ENCODE measurements around the gene LIPE. TPM values are rescaled to one million over a fixed set of nuclear protein-coding genes. Genes with fewer than 3 reads are reported as not detected.

Gene LIPE
- total RNA-seq, 1 donor from 2014 or later = 26.9 TPM

DNA sequence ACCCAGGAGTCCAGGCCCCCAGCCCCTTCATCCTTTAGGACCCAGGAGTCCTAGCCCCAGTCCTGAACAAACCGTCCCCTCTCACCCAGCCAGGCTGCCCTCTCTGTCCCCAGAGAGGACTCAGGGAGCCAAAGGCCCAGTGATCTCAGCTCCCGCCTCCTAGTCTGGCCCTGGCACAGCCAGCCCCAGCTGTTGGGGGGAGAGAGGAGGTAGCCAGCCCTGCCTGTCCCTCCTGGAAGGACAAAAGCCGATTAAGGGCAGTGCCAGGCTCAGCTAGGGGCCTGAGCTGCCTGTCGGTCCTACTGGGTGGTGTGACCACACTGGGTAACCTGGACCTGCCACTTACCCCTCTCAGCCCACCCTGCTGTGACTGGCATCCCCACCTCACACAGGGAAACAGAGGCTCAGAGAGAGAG lies 14.5 kb downstream of the LIPE start:
- intact Hi-C loops (cut with micrococcal nuclease) = no loop called here

DNA sequence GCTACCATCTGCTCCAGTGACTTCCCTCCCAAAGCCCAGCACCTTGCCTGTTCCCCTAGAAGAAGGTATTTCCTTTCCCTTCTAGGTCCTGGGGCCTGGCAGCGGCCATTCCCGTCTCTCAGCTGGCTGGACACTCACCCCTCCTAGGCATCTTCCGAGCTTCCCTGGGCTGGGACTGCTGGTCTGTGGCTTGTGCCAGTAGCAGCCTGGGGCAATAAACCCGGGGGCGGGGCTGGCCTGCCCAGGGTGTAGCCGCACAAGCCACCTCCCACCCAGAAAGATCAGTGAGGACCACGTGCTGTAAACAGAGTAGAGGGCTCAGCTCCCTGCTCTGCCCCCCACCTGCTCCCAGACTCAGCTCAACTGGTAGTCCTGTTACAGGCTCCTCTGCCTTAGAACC lies 15.0 kb downstream of the LIPE start:
- intact Hi-C loops (cut with micrococcal nuclease) = no loop called here

- intact Hi-C loops (cut with micrococcal nuclease) = no loop called here
Observed at GRCh38 chr19:42411581-42412178, 15.5 kb downstream of the LIPE start.

- intact Hi-C loops (cut with micrococcal nuclease) = no loop called here
Observed at GRCh38 chr19:42410371-42410770, 16.8 kb downstream of the LIPE start.

- intact Hi-C loops (cut with micrococcal nuclease) = no loop called here
Observed at GRCh38 chr19:42409477-42409876, 17.7 kb downstream of the LIPE start.

- intact Hi-C loops (cut with micrococcal nuclease) = no loop called here
Observed at GRCh38 chr19:42407816-42408175, 19.4 kb downstream of the LIPE start.

- intact Hi-C loops (cut with micrococcal nuclease) = no loop called here
Observed at GRCh38 chr19:42407085-42407815, 19.9 kb downstream of the LIPE start.

DNA sequence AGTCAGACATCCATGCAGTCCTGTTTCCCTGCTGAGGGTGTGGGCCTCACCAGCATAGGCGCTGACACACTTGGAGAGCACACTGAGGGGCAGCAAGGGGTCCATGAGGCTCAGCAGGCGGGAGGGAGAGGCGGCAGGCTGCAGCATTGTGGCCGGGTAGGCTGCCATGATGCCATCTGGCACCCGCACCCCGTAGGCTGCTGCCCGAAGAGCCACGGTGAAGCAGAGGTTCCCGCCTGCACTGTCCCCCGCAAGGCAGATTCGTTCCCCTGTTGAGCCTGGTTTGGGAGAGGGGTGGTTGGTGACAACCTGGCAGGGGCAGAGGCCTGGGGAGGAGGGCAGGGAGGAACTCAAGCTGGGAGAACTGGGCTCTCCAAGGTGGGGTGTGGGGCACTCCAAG lies 21.1 kb downstream of the LIPE start:
- intact Hi-C loops (cut with micrococcal nuclease) = no loop called here

DNA sequence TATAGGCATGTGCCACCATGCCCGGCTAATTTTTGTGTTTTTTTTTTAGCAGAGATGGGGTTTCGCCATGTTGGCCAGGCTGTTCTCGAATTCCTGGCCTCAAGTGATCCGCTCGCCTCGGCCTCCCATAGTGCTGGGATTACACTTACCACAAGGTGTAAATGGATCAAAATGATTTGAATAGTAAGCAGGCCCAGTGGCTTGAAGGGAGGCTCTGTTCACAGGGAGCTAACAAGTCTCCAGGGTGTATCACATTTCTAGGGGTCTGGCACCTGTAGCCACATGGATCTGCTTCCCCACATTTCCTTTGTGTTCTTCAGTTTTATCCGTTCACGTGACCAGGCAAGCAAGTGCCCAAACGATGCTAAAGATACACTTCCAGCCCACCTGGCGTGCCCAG lies 23.6 kb downstream of the LIPE start:
- intact Hi-C loops (cut with micrococcal nuclease) = no loop called here

GRCh38 chr19:42402376-42403116 lies 24.6 kb downstream of the LIPE start:
- intact Hi-C loops (cut with micrococcal nuclease) = loop anchor here (1.0 kb wide), 1 partner anchor 36 kb away; no protein-coding TSS in a partner anchor

GRCh38 chr19:42401365-42402303 lies 25.6 kb downstream of the LIPE start:
- intact Hi-C loops (cut with micrococcal nuclease) = loop anchor here (1.0 kb wide), 4 partner anchors 22 to 293 kb away; partner anchors contain the start of gene MEGF8

GRCh38 chr19:42400404-42400803 lies 26.8 kb downstream of the LIPE start:
- intact Hi-C loops (cut with micrococcal nuclease) = no loop called here

DNA sequence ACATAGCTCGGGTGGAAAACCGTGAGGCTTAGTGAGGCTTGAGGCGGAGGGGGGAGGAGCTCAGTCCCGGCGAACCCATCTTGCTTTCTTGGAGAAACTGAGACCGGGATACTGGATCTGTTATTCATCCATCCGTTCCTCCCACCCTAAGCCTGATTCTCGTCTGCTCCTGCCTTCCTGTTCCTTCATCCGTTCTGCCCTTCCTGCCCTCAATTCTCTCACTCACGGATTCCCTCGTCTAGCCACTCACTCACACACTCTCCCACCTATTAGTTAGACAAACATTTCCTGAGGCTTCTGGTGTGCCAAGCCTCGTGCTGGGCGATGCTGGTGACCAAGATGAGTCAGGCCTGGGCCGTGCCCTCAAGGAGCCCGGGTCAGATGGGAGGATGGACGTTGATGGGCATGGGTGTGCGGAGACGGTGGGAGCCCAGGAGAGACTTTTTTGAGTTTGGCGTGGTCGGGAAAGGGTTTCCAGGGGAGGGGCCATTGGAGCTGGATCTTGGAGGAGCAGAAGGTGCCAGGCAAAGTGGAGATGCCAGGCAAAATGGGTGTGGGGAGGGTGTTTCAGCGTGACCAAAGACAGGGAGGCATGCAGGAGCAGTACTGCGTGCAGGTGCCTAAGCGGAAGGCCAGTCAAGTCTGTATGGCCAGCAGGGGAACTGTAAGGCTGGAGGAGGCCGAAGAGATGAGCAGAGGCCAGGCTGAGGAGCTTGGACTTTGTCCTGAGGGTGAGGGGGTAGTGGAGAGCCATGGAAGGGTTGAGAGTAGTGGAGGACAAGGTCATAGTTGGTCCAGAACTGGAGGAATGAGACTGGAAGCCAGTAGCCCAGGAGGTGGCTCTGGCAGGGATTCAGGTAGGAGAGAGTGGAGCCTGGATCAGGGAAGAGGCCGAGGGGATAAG lies 29.7 kb downstream of the LIPE start:
- intact Hi-C loops (cut with micrococcal nuclease) = loop anchor here (1.0 to 5.0 kb wide), 9 partner anchors 10 to 323 kb away; partner anchors contain the start of genes MEGF8, PAFAH1B3, POU2F2 and PRR19

- intact Hi-C loops (cut with micrococcal nuclease) = loop anchor here (1.0 to 5.0 kb wide), 10 partner anchors 9 to 322 kb away; partner anchors contain the start of genes DEDD2, MEGF8, PAFAH1B3 and POU2F2
Observed at GRCh38 chr19:42396381-42397262, 30.6 kb downstream of the LIPE start.

- intact Hi-C loops (cut with micrococcal nuclease) = loop anchor here (5.0 kb wide), 1 partner anchor 262 kb away; the partner anchor contains the start of gene POU2F2
Observed at GRCh38 chr19:42394751-42395150, 32.4 kb downstream of the LIPE start.

GRCh38 chr19:42392165-42392564 lies 35.0 kb downstream of the LIPE start:
- intact Hi-C loops (cut with micrococcal nuclease) = no loop called here

DNA sequence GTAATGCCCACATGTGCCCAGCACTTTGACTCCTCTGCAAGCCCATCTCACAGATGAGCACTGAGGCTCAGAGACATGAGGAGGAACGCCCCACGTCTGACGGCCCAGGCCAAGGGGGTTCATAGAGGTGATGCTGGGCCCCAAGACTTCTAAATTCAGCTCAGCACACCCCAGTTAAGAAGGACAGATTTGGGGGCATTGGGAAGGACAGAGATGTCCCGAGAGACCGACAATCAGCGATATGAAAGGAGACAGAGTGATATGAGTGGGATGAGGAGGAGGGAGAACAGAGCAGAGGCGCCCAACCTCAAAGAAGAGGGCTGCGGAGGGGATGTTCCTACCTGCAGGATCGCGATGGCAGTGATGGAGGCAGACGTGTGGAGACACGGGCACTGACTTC lies 37.3 kb downstream of the LIPE start, which contains the start of gene CNFN:
TSS of gene CNFN (minus strand) at position 399 of the 400 bp plus-strand sequence. CDS start 1,260 bp downstream, outside the sequence.
- intact Hi-C loops (cut with micrococcal nuclease) = no loop called here

DNA sequence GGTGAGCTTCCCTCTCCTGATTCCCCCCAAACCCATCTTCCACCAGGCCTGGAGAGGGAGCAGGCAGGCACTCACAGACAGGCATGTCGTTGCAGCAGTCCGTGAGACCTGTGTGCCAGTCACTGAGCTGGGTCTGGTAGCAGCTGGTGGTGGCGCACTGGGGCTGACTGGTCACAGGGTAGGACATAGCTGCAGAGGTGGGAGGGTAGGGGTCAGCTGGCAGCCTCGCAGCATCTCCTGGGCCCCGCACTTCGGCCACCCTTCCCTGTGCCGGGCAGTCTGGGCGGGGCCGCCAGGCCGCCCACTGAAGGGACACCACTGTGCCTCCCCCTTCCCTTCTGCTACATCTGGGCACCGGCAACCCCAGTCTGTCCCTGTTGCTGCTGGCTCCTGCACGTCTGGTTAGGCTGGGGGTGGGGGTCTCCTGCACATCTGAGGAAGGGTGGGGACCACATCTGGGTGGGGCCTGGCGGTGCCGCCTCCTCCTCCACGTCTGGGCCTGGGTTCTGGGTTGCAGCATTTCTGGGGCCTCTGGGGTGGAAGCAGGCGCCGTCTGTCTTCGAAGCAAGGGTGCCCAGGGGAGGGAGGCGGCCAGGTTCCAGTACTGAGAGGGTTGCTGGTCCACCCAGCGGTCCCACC lies 38.2 kb downstream of the LIPE start:
- intact Hi-C loops (cut with micrococcal nuclease) = no loop called here

Measured in T-helper 1 cell treated with Interleukin-12 subunit alpha and Interleukin-12 subunit beta and Interleukin-4 antibody, amounts not matched to agents 30 ng/mL and 1 ng/mL, for 36 hours (primary cell).